GM19035 (cell line): Measurements from ENCODE around the gene OLFM1.

Experiments used
- ATAC-seq: cut with Tn5 transposase; IDR thresholded peaks from one replicate; pipeline ENCODE4 v1.9.1; 2021; ENCODE audit not compliant: unreplicated experiment

OLFM1 gene

DNA sequence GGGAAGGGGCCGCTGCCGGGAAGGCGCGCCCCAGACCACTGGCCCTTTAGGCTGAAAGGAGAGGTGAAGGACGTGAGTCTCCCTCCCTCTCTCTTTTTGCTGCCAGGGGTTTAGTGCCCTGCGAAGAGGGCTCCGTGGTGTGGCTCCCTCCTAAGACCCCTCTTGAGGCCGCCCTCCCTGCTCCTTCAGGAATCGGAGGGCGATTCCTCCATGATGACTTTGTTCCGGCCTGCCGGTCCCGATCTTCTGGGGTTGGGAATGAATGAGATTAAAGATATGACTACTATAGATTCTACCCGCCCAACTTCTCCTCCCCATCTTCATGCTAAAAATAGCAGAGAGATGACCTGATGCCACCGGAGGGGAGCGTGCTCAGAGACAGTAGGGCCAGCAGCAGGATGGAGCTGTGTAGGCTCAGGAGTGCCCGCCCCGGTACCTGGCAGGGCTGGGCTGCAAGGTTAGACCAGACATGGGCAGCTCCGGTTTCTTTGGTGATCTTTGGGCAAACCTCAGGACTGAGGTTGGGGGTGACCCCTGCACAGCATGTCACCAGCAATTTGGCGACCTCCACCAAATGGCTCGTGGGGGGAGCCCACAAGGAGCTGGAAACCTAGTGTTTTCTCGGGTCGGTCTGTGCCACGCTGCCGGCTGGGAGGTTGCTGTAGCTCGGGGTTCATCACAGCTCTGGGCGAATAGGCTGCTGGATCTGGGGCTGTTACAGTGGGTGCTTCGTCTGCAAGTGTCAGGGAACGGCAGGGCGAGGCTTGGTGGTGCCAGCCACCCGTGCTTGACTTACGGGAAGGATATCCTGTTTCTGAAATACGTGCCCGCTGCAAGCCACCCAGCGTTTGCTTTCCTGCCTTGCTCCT lies 1.7 kb downstream of the OLFM1 start:
- no peak for ATAC-seq

DNA sequence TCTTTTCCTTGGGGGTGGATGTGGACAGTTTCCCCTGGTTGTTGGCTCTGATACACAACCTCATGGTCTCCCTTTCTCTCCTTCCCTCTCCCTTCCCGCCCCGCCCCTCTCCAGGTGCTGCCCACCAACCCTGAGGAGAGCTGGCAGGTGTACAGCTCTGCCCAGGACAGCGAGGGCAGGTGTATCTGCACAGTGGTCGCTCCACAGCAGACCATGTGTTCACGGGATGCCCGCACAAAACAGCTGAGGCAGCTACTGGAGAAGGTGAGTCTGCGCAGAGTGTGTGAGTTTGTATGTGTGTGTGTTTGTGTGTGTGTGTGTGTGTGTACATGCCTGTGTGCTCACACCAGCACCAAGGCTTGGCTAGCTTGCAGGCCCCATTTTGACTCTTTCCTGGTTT lies 2.6 kb downstream of the OLFM1 start:
- no peak for ATAC-seq

DNA sequence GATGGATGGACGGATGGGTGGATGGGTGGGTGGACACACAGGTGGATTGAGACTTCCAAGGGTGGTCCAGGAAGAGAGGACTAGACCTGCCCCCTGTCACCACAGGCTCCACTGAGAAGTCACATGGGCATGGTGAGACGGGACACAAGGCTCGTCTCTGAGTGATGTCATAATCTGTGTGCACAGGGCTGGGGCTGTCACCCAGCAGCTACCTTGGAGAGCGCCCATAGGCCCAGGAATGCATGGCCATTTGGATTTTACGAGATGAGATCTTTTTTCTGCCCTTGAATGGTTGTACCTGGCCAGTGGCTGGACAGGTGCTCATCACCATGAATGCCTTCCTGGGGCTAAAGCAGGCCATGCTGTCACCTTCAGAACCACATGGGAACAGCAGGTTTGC lies 3.1 kb downstream of the OLFM1 start:
- no peak for ATAC-seq

DNA sequence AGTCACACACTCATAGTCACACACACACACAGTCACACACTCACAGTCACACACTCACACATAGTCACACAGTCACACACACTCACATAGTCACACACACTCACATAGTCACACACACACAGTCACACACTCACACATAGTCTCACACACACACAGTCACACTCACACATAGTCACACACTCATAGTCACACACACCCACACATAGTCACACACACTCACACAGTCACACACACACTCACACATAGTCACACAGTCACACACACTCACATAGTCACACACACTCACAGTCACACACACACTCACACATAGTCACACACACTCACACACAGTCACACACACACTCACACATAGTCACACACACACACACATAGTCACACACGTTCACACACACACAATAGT lies 4.1 kb downstream of the OLFM1 start:
- ATAC-seq: no peak

DNA sequence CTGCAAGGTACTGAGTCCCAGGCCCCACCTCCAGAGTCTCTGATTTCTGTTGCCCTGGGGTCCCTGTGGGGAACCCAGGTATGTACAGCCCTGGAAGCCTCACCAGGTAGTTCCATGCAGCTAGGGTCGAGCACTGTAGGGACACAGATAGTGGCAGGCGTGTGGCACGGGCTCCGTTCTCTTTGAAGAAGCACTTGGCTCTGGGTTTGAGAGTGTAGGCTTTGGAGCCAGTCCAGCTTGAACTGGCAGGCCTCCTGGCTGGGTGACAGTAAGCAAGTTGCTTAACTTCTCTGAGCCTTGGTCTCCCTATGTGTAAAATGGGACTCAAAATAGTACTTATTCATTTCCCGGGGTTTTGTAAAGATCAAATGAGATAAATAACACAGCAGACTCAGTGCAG lies 5.6 kb downstream of the OLFM1 start:
- ATAC-seq: no peak

DNA sequence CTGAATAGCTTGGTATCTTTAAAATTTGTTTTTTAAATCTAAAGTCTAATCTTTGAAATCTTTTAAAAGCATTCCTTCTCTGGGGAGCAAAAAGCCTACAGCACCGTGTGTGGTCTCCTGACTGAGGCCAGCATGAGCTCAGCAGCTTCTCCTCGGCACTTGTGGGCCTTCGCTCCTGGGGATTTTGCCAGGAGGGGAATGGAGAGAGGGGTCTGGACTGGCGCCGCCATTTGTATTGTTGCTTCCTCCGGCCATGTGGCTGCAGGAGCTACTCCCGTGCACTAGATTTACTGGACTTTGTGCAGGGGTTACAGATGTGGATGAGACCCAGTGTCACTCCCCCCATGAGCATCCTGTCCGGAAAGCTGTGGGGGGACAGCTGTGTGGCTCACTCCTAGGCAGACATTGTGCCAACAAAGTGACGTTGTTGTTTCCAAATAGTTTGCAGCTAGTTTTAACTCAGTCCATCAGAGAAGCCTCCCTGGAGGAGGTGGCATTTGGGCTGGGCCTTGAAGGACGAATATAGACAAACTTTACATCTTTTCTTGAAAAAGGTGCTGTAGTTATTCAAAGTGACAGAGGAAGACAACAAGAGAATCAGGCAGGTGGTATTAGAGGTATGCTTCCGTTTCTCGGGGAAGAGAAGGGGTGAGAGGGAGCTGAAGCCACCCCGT lies 6.6 kb downstream of the OLFM1 start:
- ATAC-seq: no peak

DNA sequence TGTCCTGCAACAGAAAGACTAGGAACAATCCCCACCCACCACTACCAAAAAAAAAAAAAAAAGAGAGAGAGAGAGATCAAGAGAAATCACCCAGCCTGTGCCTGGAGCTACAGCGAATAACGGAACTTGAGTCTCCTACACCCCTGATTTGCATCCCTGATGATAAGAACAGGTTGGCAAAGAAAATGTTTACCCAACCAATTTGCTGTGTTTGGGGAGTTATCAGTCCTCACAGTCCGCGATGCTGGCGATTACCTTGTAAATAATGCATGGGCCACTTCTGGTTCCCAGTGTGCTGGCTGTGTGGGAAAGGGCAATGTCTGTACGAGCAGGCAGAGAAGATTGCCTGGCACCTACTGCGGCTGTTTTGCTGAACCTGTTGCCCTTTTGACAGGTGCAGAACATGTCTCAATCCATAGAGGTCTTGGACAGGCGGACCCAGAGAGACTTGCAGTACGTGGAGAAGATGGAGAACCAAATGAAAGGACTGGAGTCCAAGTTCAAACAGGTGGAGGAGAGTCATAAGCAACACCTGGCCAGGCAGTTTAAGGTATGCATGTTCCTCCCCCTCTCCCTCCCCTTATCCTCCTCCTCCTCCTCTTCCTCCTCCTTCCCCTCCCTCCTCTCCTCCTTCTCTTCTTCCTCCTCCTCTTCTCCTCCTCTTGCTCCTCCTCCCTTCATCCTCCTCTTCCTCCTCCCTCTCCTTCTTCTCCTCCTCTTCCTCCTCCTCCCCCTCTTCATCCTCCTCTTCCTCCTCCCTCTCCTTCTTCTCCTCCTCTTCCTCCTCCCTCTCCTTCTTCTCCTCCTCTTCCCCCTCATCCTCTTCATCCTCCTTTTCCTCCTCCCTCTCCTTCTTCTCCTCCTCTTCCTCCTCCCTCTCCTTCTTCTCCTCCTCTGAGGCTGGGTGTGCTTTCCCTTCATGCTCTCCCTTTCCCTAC lies 8.3 kb downstream of the OLFM1 start:
- ATAC-seq: no peak

DNA sequence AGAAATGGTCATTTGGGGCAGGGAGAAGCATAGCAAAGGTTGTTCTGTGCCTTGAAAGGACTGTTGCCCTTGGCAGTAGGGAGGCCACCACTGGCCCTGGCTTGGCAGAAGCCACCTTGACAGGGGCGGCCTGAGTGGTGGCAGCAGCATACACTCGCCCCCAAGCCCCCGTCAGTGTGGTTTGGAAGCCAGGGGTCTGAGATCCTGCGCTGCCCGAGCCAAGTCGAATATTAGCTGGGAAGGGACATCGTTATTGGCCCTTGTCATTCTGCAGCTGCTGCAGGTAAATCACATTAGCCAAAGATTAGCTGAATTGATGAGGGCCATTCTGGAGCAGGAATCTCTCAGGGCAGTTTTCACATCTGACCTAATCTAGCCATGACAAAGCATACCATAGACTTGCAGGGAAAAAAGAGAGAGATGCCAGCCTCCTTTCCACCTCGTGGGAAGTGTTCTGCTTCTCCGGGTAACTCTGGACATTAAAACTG lies 9.0 kb downstream of the OLFM1 start:
- ATAC-seq: no peak

DNA sequence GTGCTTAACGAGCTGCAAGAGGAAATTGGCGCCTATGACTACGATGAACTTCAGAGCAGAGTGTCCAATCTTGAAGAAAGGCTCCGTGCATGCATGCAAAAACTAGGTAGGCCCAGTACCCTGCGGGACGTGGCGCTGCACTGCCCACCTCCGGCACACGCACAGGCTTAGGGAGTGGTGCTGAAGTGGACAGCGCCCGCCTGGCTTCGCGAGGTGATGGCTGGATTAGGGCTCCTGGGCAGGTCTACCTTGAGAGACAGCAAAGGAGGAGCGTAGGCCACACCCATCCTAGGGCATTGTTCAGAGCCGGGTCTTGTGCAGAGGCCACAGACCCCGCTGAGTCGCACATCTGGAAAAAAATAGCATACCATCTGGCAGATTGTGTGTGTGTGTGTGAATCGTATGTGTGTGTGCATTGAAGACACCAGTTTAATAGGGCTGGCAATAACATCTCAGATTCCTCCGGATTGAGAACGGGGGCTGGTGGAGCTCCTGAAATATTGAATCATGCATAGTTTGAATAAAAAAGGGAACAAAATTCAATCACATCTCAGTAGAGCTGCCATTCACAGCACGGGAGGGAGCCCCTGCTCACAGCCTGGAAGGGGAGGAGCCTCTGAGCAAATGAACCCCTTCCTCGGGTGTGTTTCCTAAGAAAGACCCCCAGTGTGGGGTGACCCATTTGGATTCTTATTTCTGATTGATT lies 11.1 kb downstream of the OLFM1 start:
- ATAC-seq: no peak

DNA sequence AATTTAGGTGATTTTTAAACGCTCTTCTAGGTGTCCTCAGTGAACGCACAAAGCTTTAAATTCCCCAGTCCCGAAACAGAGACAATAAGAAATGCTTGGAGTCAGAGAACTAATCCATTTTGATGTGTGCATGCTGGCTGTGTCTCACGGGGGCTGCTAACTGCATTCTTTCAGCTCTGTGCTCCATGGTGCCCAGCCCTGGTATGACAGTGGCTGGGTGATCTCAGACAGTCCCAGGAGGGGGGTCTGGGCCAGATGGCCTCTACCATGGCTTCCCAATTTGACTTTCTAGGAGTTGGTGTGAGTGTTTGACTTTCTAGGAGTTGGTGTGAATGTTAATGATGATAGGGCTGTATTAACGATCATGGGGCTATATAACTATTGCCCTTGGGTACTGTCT lies 12.1 kb downstream of the OLFM1 start:
- no peak for ATAC-seq

DNA sequence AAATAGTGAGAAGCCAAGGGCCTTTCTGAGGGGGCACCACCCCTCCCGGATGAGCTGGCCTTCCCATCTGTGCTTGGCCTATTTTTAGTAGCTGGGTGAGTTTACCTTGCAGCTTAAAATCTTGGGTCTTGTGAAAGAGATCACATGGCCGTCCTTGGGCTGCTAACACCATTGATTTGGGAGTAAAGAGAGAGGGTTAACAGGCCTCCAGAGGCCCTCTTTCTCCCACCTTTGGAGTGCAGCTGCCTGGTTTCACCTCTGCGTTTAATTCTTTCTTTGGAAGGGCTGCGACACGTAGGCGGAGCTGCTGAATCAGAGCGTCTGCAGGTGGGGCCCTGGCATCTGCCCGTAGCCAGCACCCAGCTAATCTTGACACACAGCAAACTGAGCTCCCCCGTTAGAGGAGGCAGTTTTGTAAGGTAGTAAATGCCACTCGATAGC lies 12.8 kb downstream of the OLFM1 start:
- no peak for ATAC-seq

DNA sequence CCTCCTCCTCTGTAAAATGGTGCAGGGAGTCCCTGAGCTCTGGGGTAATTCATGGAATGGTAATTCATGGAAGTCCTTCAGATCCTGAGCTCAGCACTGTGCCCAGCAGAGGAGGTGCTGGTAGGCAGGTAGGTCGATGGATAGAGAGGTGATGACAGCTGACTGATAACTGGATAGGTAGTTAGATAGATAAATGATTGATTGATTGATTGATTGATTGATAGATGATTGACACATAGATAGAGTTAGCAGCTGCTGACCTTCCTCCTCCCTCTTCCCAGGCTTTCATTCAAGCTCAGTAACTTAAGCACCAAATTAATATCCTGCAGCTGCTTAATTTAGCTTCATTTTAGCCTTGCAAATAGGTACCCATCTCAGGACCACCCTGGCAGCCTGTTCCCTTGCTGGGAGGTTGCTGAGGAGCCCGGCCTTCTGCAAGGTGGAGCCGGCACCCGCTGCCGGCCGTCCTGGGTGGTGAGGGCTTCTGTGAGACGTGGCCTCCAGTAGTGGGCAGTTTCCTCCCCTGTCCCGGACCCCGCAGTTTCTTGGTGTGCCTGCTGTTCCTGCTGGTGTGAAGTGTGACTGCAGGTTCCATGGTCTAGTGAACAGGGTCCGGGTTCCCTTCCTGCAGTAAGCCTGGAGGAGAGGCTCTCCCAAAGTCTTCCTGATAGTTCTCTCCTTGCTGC lies 13.4 kb downstream of the OLFM1 start:
- ATAC-seq: no peak

DNA sequence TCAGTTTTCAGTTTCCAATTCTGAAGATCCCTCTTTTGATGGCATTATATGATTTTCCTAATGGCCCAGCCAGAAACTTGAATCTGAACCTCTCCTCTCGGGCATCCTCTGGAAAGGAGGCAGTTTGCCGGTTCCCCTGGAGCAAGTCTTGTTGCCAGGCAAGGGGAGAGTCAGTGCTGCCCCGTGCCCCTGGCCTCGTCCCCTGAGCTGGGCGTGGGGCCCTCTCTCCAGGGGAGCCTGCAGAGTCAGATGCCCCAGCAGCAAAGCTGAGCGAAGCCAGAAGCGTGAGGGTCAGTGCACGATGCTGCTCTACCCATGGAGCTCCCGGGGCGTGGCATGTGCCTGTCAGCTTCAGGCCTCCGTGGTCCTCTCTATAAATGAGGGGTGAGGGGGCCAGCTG lies 14.0 kb downstream of the OLFM1 start:
- ATAC-seq: no peak

DNA sequence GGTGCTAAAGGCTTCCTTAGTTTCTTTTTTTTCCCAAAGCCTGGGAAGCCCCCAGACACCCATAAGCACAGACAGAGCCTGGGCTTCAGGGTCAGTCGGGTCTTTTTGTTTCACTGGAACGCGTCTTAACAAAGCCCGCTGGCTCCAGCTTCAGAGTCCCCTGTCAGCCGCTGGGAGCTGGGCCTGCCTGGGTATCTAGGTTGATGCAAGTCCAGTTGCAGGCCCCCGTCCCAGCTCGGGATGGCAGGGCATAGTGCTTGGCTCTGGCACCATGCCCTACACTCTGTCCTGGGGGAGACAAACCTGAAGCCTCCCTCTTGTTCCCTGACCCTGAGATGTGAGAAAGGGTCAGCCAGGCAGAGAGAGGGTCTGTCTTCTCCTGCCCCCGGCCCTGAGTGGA lies 14.5 kb downstream of the OLFM1 start:
- ATAC-seq: no peak

DNA sequence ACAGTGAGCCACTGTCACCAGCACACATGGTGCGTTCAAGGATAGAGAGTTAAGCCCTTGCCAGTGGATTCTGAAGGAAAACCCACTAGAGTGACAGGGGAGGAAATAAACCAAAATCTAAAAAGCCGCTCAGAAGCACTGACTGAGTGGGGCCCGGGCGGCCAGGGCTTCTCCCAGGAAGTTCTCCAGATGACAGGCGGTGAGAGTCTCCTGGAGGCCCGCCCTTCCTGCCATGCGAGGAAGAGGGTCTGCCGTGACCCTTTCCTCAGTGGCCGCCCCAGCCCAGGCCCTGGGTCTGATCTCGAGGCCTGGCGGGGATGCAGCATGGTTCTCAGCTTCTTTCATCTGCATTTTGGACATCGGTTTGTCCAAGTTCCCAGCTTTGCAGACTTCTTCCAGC lies 14.9 kb downstream of the OLFM1 start:
- no peak for ATAC-seq

DNA sequence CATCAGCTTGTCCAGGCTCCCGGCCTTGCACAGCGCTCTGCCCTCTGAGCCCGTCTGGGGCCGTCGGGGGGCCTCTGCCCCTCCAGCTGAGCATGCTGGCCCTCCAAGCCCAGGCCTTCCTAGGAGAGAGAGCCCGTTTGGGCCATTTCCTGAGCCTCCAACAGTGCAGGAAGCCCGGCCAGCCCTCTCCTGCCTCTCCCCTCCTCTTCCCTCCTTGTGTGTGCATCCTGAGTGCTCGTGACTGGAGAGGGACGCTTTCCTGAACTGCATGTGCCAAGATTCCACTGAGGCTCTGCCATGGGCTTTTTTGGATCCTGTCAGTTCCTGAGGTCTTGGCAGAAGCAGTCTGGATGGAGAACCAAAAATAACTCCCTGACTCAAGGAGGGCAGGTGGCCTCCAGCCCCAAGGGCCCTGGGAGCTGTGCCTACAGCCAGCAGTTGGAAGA lies 15.6 kb downstream of the OLFM1 start:
- no peak for ATAC-seq

DNA sequence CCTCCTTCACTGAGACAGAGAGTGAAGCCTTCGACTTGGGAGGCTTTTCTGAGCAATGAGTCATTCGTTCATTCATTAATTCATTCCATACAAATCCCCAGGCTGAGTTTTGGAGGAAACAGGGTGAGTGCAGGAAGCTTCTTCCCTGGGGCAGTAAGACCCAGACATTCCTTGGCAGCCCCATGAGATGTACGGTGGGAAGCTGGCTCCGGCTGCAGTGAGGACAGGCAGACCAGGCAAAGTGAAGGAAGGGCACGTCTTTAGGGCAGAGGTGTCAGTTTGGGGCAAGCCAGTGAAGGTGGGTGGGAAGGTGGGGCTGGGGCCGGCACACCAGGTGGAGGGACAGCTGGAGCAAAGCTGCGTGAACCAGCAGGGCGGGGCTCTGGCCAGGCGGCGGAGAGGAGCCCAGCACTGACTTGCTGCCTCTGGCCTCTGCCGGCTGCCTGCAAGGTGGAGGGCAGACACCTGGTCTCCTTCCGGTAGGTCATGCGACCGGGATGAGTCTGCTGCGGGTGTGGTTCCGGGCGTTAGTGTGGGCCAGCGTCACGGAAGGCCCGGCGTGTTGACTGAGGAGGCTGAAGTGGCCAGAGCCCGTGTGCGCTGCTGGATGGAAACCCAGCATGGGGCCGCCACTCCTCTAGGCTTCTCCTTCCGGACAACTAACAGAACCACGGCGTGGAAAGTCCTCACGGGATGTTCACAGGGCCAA lies 16.6 kb downstream of the OLFM1 start:
- no peak for ATAC-seq

DNA sequence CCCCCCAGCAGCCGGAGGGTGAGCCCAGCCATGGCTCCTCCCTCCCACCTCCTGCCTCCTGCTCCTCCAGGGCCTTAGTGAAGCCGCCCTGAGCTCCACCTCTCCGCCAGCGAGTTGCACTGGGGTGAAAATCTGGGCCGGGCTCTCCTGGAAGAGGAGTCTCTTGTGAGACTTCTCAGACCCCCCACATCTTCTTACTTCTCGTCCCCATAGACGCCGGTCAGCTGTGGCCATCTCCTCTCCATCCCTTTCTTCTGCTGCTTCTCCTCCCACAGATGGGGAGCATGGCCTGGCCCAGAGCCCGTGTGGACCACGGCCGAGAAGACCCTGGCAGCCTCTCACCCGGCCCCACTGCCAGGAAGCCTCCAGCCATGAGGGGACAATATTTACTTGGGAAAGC lies 17.3 kb downstream of the OLFM1 start:
- no peak for ATAC-seq

DNA sequence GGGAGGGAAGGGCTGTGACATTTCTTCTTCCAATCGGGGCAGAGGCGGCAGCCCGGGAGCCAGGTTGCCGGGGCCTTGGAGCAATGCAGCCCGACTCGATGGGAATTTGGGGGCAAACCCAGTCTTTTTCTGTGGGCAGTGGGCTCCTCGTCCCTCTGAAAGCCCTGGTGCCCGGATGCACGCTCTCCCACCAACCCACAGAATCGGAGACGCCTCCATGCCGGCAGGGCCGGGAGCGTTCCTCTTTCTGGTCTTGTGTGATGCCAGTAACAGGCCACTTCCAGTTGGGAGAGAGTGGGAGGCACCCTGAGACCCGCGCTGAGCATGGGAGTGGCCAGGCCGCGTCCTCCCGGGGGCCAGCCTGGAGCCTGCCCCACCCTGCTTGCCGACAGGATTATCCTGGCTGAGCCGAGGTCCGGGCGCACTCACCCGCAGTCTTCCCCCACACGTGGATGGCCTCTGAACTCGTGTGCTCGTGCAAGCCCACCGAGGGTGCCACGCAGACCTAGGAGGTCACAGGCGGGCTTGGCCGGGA lies 17.8 kb downstream of the OLFM1 start:
- ATAC-seq: no peak
